ENCODE results near the gene THRA.

- peak in 1 of 4 experiments; percentile 12 for TF ChIP-seq CTCF (IDR thresholded peaks at IDR 0.05)
- no peak for TF ChIP-seq POLR2A (IDR thresholded peaks at IDR 0.05)
Measured at GRCh38 chr17:40019140-40019991, 43.4 kb upstream of the THRA start.
